Measurements from ENCODE around the gene CXCR6. TPM values are rescaled to one million over a fixed set of nuclear protein-coding genes. Genes with fewer than 3 reads are reported as not detected.

Gene CXCR6
- total and polyA plus RNA-seq, 2 of the 8 experiments (the other 6 are each of a cell fraction or from before 2014, with no cell fraction given): not detected

GRCh38 chr3:45950131-45950530 lies 6.9 kb downstream of the CXCR6 start:
- Histone ChIP-seq H3K56ac (replicated peaks; ENCODE audit: insufficient read length, low read depth, low read length) (no peak overlapping the region), H2AFZ (ENCODE audit: low read length) (no peak overlapping the region), H3K9me3 (ENCODE audit: insufficient read depth in 2 of 2, low read depth in 1 of 2, low read length in 1 of 2) (no peaks in the 10 kb centered on the region), H3K4ac (replicated peaks; ENCODE audit: insufficient read length, low read depth, low read length) (no peak overlapping the region), H3K79me1 (ENCODE audit: low read depth, low read length) (no peaks in the 10 kb centered on the region), H3K4me3 (ENCODE audit: extremely low read depth in 1 of 4, insufficient read depth in 2 of 4, low read depth in 3 of 4, low read length in 4 of 4) (no peak overlapping the region), H3K27me3 (replicated peaks in 1 of 4; ENCODE audit: control insufficient read depth in 3 of 4, extremely low read depth in 1 of 4, insufficient read depth in 3 of 4, low read length in 3 of 4) (no peaks in the 10 kb centered on the region; a peak in 1 of 7 replicates), H3K9ac (replicated peaks in 1 of 4; ENCODE audit: extremely low read depth in 1 of 4, low read depth in 3 of 4, low read length in 3 of 4) (no peak overlapping the region), H2BK15ac (ENCODE audit: low read length) (no peak overlapping the region), H4K5ac (ENCODE audit: insufficient read length, low read depth, low read length) (no peak overlapping the region), H3K79me2 (ENCODE audit: control insufficient read depth in 1 of 2, insufficient read depth in 2 of 2, low read length in 2 of 2) (no peaks in the 10 kb centered on the region), H3K23me2 (ENCODE audit: low read depth, low read length) (no peaks in the 10 kb centered on the region), H3K27ac (ENCODE audit: low read depth, low read length) (no peak overlapping the region), H2BK12ac (ENCODE audit: low read depth, low read length) (no peak overlapping the region), H4K91ac (replicated peaks; ENCODE audit: insufficient read length, low read length) (no peak overlapping the region), H2BK20ac (ENCODE audit: low read length) (no peak overlapping the region), H3K18ac (ENCODE audit: extremely low read depth, low read length) (no peak overlapping the region), H3K4me2 (ENCODE audit: insufficient read depth in 1 of 2, low read depth in 2 of 2, low read length in 2 of 2) (no peak overlapping the region), H3K36me3 (ENCODE audit: control insufficient read depth in 2 of 4, insufficient read depth in 4 of 4, low read length in 3 of 4) (peaks cover 13 to 69% (median 59%) of the 10 kb centered on the region in 4 experiments; a peak in 7 of 8 replicates), H3K14ac (ENCODE audit: insufficient read length) (no peak overlapping the region), H3K4me1 (replicated peaks in 1 of 4; ENCODE audit: control insufficient read depth in 3 of 4, insufficient read depth in 4 of 4, low read length in 3 of 4) (no peaks in the 10 kb centered on the region), H2BK120ac (replicated peaks; ENCODE audit: low read depth, low read length) (no peak overlapping the region), H4K8ac (ENCODE audit: extremely low read depth, insufficient read depth, low read length) (no peak overlapping the region), H4K20me1 (replicated peaks in 1 of 2; ENCODE audit: control insufficient read depth in 1 of 2, insufficient read depth in 2 of 2, low read length in 2 of 2) (peaks cover 0 to 2% of the 10 kb centered on the region in 2 experiments), H3K23ac (ENCODE audit: insufficient read length) (no peak overlapping the region), H2AK5ac (ENCODE audit: low read depth, low read length) (no peak overlapping the region), H2BK5ac (ENCODE audit: low read depth, low read length) (no peak overlapping the region)
- DNase-seq (ENCODE audit: low read depth in 1 of 2, low spot score in 2 of 2) (no peak), FAIRE-seq (no peak)
- POLR2A ChIA-PET (ENCODE audit: partially characterized antibody): no interaction called here
- 86% methylated on average over 2 of the region's 2 CpGs; no CpG with 5 or more reads in 1 of the 2 experiments for WGBS, 2 experiments (ENCODE audit: extremely low coverage in 1 of 2, insufficient coverage in 1 of 2, insufficient read length in 1 of 2, insufficient replicate concordance in 2 of 2, low coverage in 1 of 2, low lambda C conversion rate in 2 of 2, missing lambda C conversion rate in 1 of 2)
- CTCF ChIA-PET (ENCODE audit: partially characterized antibody): interaction anchor here (0.8 to 2.7 kb wide), 5 partner anchors 11 to 129 kb away, joined by 3 to 20 read pairs (median 5); no protein-coding TSS in a partner anchor
